Loucy (cell line): Measurements from ENCODE around the gene MARCHF11.

Experiments used
- H2AFZ ChIP-seq: fragments of 200-600 bp; sonication (generic); 2 replicates; pipeline ENCODE4 v1.6.0; 2016; ENCODE audit warnings: antibody characterized with exemption, mild to moderate bottlenecking, low read length, moderate library complexity
- H3F3A ChIP-seq: fragments of 200-600 bp; 2 replicates; pipeline ENCODE4 v1.6.0; 2016; ENCODE audit warnings: antibody characterized with exemption, low read depth, mild to moderate bottlenecking
- H3K27me3 ChIP-seq: fragments of 200-600 bp; sonication (generic); 2 replicates; pipeline ENCODE4 v1.6.1; 2014; ENCODE audit warnings: low read length, mild to moderate bottlenecking; ENCODE audit not compliant: insufficient read depth, poor library complexity, severe bottlenecking
- H3K36me3 ChIP-seq: fragments of 200-600 bp; sonication (generic); 2 replicates; pipeline ENCODE4 v1.6.1; 2016; ENCODE audit warnings: low read length; ENCODE audit not compliant: insufficient read depth
- H3K4me1 ChIP-seq: fragments of 200-600 bp; sonication (generic); 2 replicates; pipeline ENCODE4 v1.5.1; 2014; ENCODE audit warnings: low read length, mild to moderate bottlenecking; ENCODE audit not compliant: insufficient read depth, poor library complexity, severe bottlenecking
- H3K4me2 ChIP-seq: fragments of 200-600 bp; sonication (generic); 2 replicates; pipeline ENCODE4 v1.6.0; 2014; ENCODE audit warnings: antibody characterized with exemption, low read length, low read depth, mild to moderate bottlenecking; ENCODE audit not compliant: poor library complexity, severe bottlenecking
- H3K4me3 ChIP-seq: fragments of 200-600 bp; sonication (generic); 2 replicates; pipeline ENCODE4 v1.5.1; 2014; ENCODE audit warnings: low read length, mild to moderate bottlenecking, mixed read lengths; ENCODE audit not compliant: poor library complexity, severe bottlenecking
- H3K79me2 ChIP-seq: fragments of 200-600 bp; sonication (generic); 2 replicates; pipeline ENCODE4 v1.6.1; 2014; ENCODE audit warnings: low read length; ENCODE audit not compliant: insufficient read depth
- H3K9ac ChIP-seq: fragments of 200-600 bp; sonication (generic); 2 replicates; pipeline ENCODE4 v1.6.0; 2014; ENCODE audit warnings: mild to moderate bottlenecking, low read depth, low read length, moderate library complexity; ENCODE audit not compliant: poor library complexity, severe bottlenecking
- H3K9me2 ChIP-seq: fragments of 200-600 bp; sonication (generic); replicated peaks from 2 replicates; pipeline ENCODE4 v1.6.1; 2016; ENCODE audit warnings: low read depth, low read length, mixed read lengths
- H3K9me3 ChIP-seq: fragments of 200-600 bp; sonication (generic); 2 replicates; pipeline ENCODE4 v1.6.1; 2014; ENCODE audit warnings: mild to moderate bottlenecking, antibody characterized with exemption, low read length, low read depth; ENCODE audit not compliant: insufficient read depth
- H4K20me1 ChIP-seq: fragments of 200-600 bp; sonication (generic); 2 replicates; pipeline ENCODE4 v1.6.0; 2014; ENCODE audit warnings: antibody characterized with exemption, low read length, mild to moderate bottlenecking; ENCODE audit not compliant: insufficient read depth, poor library complexity, severe bottlenecking
- CTCF ChIP-seq: fragments of 200-600 bp; sonication (generic); conservative IDR thresholded peaks from 2 replicates; pipeline ENCODE4 v1.5.1; 2014; ENCODE audit warnings: mild to moderate bottlenecking, antibody characterized with exemption, low read length
- EZH2phosphoT487 ChIP-seq: fragments of 200-600 bp; IDR thresholded peaks from 2 replicates; pipeline ENCODE4 v1.6.1; 2018; ENCODE audit warnings: antibody characterized with exemption, mild to moderate bottlenecking, moderate library complexity, borderline replicate concordance

The MARCHF11 gene

GRCh38 chr5:16119790-16120189, 59.8 kb downstream of the MARCHF11 start:
- no peaks in the 10 kb centered on the region for H3F3A ChIP-seq
- H3K27me3 ChIP-seq = no peaks in the 10 kb centered on the region
- H2AFZ ChIP-seq = no peak overlapping the region
- no peak overlapping the region for H3K4me2 ChIP-seq
- no peak overlapping the region for H3K9ac ChIP-seq
- no peak for TF ChIP-seq EZH2phosphoT487
- TF ChIP-seq CTCF = no peak
- H4K20me1 ChIP-seq = no peaks in the 10 kb centered on the region
- H3K79me2 ChIP-seq = no peaks in the 10 kb centered on the region
- no peak overlapping the region for H3K4me3 ChIP-seq
- H3K36me3 ChIP-seq = no peaks in the 10 kb centered on the region
- H3K9me2 ChIP-seq = no peaks in the 10 kb centered on the region
- H3K9me3 ChIP-seq = no peaks in the 10 kb centered on the region; the same call in 1 of the 2 replicates
- H3K4me1 ChIP-seq = no peaks in the 10 kb centered on the region

GRCh38 chr5:16115140-16115539, 64.5 kb downstream of the MARCHF11 start:
- H3K4me3 ChIP-seq = no peak overlapping the region
- H3K36me3 ChIP-seq = no peaks in the 10 kb centered on the region
- TF ChIP-seq EZH2phosphoT487 (no peak), CTCF (no peak)
- H3K9me2 ChIP-seq = no peaks in the 10 kb centered on the region
- no peaks in the 10 kb centered on the region for H3K27me3 ChIP-seq
- H3K9me3 ChIP-seq = no peaks in the 10 kb centered on the region; the same call in 1 of the 2 replicates
- no peaks in the 10 kb centered on the region for H3F3A ChIP-seq
- H3K9ac ChIP-seq = no peak overlapping the region
- H4K20me1 ChIP-seq = no peaks in the 10 kb centered on the region
- H3K4me1 ChIP-seq = no peaks in the 10 kb centered on the region
- no peak overlapping the region for H3K4me2 ChIP-seq
- no peaks in the 10 kb centered on the region for H3K79me2 ChIP-seq
- H2AFZ ChIP-seq = no peak overlapping the region

GRCh38 chr5:16108418-16108817, 71.2 kb downstream of the MARCHF11 start:
- H3K9me3 ChIP-seq = no peaks in the 10 kb centered on the region; the same call in 1 of the 2 replicates
- H3K4me2 ChIP-seq = no peak overlapping the region
- TF ChIP-seq CTCF = no peak
- no peak for TF ChIP-seq EZH2phosphoT487
- H3K4me3 ChIP-seq = no peak overlapping the region
- H2AFZ ChIP-seq = no peak overlapping the region
- H3K36me3 ChIP-seq = no peaks in the 10 kb centered on the region
- no peaks in the 10 kb centered on the region for H3K4me1 ChIP-seq
- H3K79me2 ChIP-seq = no peaks in the 10 kb centered on the region
- no peaks in the 10 kb centered on the region for H4K20me1 ChIP-seq
- no peaks in the 10 kb centered on the region for H3F3A ChIP-seq
- H3K27me3 ChIP-seq = no peaks in the 10 kb centered on the region
- H3K9ac ChIP-seq = no peak overlapping the region
- H3K9me2 ChIP-seq = no peaks in the 10 kb centered on the region
